HL-60/S4 (cell line): ENCODE data around the gene MUCL1.
"Not testable (repeated sequence)": the region's sequence is repeated elsewhere in the genome, so short reads cannot be mapped to it uniquely, and the experiment has no call there.

Source experiments
- in situ Hi-C: fragments of 300-500 bp; cut with MboI; formaldehyde crosslinking; loops from 2 replicates; pipeline ENCODE4 v1.14.3; 2022; ENCODE audit warnings: low sequenced_read_pairs

MUCL1 gene, protein sequence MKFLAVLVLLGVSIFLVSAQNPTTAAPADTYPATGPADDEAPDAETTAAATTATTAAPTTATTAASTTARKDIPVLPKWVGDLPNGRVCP

DNA sequence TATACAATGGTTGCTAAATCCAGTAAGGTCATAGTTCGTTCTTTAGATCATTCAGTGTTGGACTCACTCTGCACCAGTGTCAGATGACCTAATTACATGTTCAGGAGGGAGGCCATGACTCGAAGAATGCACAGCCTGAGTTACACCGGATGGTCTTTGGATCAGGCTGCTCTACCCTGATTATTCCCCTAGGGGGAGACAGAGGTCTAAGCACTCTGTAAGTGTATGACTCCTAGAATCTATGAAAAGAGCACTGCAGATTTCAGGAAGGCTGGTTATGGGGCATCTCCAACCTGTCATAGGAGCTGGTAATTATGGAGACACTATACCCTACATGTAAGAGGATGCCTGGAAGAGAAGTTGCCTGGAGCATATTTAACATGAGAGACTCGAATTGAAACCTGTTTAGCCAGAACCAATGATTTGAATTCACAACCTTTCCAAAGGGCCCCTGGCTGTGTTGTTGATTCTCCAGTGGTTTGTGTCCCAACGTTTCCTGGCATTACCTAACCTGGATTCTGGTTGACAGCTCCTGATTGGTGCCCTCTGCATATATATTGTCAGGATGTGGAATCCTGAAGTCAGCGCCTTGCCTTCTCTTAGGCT, at the start of gene MUCL1:
TSS of gene MUCL1 (plus strand) at position 584 of the 606 bp plus-strand sequence. CDS start 67 bp downstream, outside the sequence.
- in situ Hi-C loops = no loop called here

DNA sequence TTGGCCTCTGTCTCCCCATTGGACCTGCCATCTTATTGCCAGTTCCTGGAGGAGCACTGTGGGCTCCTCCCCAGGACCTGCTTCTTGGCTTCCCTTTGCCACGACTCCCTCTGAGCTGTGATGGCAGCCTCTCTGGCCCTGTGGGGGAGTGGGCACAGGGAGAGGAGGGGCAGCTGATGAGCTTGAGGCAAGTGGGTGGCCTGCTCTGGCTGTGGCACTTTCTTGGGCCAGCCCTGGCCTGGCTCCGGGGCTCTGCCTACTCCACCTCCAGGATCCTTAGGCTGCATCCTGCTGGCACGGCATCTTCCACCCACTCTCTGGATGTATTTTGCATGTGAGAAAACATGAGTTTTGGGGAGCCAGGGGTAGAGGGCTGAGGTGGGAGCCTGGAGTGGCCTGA, 32.6 kb upstream of the MUCL1 start:
- in situ Hi-C loops = no loop called here

DNA sequence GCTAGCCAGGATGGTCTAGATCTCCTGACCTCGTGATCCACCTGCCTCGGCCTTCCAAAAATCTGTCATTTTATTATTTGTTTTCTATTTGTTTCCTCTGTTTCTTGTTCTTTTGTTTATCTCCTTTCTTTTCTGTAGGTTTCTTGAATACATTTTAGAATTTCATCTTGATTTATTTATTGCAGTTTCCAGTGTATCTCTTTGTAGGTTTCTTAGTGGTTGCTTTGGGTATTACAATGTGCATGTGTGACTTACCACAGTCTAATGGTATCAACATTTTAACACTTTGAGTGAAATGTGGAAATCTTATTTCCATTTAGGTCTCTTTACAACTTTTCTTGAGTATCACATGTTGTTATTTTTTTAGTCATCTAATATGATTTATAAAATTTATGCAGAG, 29.9 kb upstream of the MUCL1 start:
- in situ Hi-C loops = no loop called here

DNA sequence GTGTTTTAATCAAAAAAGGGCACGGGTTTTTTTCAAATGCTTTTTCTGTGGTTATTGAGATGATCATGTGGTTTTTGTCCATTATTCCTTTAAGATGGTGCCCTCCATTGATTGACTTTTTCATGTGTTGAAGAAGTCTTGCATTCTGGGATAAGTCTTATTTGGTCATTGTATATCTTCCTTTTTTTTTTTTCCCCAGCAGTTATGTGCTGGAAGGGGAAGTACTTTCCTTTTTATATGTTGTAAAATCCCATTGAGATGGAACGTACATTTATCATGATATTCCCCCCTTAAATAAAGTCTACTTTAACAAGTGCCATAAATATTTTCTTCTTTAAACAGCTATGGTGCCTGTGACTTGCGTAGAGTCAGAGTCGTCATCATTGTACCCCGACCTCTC, 24.8 kb upstream of the MUCL1 start:
- in situ Hi-C loops = no loop called here

DNA sequence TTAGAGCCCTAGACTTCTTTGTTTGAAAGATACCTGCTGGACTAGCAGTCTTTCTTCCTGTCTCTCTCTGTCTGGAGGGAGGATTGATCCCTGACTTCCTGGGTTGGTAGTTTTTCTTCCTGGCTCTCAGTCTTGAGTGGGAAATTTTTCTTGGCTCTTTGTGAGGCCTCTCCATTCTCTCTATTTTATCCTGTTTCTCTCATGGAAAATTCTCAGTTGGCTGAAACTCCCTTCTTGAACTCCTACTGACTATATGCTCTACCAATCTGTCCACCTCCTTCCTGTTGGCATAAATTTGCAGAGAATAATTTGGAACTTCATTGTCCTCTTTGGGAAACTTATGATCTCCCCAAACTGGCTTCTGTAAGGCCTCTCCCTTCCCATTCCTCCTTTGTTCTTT, 24.1 kb upstream of the MUCL1 start:
- in situ Hi-C loops = no loop called here

DNA sequence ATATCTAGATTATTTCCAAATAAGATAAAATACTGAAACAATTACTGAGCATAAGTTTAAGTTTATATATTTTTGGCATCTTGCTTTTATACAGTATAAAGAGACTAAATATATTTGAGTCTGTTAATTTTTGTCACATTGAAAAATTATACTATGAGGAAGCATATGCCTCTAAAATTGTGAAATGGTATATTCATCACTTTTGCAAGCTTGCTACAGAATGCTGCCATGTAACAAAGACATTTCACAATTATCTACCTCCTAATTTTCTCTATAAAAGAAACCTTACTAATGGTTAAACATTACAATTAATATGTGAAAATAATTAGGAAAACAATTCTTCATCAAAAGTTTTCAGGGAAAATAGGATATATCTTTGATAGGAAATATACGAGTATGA, 22.7 kb upstream of the MUCL1 start:
- in situ Hi-C loops = no loop called here

DNA sequence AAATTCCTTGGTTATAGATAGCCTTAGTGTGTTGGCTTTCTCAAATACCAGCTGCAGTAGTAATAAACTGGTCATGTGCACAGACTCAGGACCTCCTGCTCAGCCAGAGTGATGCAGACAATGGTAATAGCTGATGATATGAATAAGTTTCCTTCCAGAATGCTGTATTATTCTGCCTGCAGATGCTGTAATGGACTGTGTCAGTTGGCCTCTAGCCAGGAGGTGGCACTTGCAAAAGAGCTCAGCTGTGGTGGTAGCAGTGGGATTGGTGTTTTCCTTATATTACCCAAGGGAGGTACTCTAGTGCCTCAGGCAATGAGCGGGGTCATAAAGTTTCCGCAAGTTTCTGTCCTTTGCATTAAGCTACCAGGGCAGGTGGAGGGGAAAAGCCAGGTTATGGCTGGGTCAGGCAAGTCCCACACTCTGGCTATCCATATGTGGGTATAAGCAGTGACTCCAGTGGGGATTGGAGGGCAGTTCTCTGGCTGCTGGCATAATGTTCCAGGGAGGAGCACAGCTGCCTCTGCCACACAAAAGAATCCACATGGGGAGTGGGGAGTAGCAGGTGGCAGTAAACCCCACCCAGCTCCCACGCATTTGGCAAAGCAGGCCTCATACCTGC, 14.0 kb upstream of the MUCL1 start:
- in situ Hi-C loops = no loop called here

DNA sequence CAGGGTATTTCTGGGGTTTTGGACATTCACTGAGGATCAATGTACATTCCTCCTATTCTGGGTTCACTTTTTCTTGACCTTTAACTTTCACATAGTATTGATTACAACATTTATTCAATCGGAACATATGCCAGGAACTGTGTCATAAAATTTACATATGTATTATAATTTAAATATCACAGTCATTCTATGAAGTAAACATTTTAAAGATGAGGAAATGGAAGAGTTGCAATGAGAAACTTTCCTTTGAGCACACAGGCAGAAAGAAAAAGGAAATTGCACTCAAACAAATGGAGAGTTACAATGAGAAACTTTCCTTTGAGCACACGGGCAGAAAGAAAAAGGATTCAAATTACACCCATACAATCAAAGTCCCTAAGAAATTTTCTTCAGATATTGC, 3.1 kb downstream of the MUCL1 start:
- in situ Hi-C loops = no loop called here

DNA sequence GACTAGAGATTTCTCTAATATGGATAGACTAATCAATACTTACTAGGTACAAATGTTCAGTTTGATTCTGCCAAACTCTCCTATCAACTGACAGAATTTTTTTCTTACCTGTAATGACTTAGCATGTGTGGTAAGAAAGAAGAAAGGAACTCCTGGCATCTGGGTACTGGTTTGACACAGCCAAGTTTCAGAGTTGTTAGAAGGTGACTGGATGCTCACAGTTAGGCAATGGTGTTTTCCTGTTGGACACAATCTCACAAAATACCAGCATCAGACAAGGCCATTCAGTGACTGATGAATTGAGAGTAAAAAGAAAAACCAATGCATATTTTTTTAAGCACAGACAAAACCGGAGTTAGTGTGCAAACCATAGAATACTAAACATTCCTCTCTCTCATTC, 4.2 kb downstream of the MUCL1 start:
- in situ Hi-C loops = no loop called here

DNA sequence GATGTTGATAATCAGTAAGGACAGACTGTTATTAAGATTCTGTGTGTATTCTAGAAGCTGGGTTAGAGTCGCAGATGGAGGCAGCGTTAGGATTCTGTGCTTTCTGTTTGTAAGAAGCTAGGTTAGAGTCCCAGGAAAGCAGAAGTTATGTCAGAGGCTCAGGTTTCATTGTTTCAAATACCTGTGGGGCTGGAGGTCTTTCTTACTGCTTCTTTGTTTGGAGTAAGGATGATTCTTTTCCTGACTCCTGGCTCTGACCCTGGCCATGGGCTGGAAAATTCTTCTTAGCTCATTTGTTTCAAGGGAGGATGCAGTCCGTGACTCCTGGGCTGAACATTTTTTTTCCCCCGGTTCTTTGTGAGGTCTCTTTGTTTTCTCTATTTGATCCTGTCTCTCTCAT, 5.2 kb downstream of the MUCL1 start:
- in situ Hi-C loops = no loop called here

DNA sequence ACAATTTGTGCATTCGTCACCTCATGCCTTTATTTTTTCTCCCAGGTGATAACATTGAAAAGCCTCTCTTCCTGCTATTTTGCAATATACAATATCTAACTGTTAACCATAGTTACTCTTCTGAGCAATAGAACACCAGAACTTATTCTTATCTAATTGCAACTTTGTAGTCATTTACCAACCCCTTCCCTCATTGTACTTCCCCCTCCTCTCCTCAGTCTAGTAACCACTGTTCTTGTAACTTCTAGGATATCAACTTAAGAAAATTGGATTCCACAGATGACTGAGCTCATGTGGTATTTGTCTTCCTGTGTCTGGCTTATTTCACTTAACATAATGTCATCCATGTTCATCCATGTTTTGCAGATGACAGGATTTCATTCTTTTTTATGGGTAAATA, 7.6 kb downstream of the MUCL1 start:
- in situ Hi-C loops = no loop called here

DNA sequence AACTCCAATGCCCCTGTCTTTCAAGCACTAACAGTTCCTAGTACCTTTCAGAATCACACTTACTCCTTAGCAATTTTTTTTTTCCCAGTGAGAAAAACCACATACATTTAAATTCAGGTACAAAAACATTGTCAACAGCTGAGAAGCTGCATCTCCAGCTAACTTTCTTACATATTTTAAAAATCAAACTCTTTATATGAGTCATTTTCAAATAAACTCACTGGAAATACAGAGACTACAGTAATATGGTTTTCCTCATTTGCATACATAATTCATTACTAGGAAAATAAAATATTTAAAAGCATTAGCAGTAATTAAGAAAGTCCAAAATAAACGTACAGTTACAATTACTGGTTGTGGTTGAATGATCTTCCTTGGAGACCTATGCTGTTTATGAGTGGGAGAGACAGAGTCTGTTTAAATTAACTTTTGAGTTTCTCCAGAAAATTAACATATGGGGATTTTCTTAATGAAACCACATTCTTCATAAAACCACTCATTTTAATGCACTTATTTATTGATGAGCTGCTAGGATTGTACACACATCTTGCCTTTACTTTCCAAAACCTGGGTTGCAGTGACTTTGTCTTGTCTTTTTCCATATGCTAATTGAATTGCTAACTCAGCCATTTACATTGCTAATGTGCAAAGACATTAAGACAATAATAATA, 9.8 kb downstream of the MUCL1 start:
- in situ Hi-C loops = no loop called here

DNA sequence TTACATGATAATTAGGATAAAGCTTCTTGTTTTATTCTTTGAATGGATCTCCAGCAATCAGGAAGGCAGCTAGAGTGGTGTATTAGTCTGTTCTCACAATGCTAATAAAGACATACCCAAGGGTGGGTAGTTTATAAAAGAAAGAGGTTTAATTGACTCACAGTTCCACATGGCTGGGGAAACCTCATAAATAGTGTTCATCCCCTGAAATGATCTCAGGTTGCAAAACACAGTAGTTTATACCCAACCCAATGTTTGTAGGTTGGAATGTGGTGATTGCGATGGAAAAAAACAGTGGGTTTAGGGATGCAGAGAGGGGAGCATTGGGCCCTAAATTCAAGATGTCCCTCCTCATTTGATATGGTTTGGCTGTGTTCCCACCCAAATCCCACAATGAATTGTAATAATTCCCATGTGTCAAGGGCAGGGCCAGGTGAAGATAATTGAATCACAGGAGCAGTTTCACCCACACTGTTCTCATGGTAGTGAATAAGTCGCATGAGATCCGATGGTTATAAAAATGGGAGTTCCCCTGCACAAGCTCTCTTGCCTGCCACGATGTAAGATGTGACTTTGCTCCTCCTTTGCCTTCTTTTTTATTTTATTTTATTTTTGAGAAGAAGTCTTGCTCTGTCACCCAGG, 11.5 kb downstream of the MUCL1 start:
- in situ Hi-C loops = no loop called here

DNA sequence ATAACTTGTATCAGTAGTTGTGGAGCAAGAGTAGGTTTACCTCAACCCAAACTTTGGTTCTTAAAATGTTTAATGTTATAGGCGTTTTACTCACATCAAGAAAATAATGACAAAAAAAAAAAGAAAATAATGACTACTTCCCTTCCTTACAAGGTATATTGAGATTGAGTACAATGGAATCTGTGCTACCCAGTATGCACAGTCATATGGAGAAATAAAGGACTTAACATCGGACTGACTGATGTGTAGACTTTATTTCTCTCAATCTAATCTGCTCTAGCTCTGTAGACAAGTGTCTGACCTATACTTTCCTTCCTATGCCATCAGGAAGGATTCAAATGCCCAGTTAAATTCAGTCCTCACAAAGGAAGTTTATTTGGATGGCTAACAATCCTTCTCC, 14.4 kb downstream of the MUCL1 start:
- in situ Hi-C loops = no loop called here

DNA sequence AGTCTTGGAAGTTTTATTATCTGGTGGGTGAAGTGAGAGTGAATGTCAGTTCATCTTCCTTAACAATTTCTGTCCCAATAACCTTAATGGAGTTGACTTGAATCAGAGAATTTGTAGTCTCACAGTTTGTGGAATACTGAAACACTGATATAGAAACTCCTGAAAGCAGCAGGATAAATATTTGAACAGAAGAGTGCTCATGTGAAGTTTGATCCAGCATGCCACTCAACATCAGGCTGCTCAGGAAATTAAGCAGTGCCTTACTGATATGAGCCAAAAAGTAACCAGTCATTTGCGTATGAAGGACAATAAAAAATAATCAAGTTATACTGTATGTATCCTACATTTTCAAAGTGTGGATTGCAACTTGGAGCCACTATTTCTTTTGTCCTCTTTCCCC, 15.7 kb downstream of the MUCL1 start:
- in situ Hi-C loops = no loop called here

DNA sequence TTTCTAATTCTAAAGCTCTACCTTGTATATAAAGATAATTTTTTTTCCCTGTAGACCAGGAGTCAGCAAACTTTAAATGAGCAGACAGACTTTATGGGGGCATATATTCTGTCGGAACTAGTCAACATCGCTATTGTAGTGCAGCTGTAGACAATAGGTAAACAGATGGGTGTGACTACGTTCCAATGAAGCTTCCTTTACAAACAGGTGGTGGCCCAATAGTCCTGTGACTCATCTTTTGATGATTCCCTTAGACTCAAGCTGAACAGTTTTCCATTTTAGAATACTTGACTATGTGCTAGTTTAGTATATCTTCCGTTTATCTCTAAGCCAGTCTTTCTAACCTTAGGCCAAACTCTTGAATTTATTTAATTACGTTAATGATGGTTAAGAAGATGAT, 16.3 kb downstream of the MUCL1 start:
- in situ Hi-C loops = no loop called here

DNA sequence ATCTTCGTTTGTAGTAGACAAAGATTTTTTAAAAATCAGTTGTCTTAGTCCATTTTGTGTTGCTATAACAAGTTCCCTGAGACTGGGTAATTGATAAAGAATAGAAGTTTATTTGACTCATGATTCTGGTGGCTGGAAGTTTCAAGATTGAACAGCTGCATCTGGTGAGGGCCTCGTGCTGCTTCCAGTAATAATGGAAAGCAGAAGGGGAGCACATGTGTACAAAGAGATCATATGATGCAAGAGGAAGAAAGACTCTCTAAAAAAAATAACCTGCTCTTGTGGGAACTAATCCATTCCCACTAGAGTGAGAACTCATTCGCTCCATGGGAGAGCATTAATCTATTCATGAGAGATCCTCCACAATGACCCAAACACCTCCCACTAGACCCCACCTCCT, 24.8 kb downstream of the MUCL1 start:
- in situ Hi-C loops = no loop called here

DNA sequence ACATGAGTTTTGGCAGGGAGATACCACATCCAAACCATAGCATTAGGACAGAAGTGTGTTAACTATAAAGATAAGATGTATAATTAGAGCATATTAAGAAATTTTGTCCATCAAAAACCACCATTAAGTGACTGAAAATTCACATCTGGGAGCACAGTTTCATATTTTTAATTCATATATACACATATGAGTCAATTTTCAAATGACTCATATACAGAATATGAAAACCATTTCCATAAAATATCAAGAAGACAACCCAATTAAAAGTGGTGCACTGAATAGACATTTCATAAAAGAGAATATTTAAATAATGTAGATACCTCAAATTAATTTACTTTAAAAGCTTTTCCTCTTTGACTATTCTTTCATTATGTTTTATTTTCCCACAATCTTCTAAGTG, 25.3 kb downstream of the MUCL1 start:
- in situ Hi-C loops = no loop called here

DNA sequence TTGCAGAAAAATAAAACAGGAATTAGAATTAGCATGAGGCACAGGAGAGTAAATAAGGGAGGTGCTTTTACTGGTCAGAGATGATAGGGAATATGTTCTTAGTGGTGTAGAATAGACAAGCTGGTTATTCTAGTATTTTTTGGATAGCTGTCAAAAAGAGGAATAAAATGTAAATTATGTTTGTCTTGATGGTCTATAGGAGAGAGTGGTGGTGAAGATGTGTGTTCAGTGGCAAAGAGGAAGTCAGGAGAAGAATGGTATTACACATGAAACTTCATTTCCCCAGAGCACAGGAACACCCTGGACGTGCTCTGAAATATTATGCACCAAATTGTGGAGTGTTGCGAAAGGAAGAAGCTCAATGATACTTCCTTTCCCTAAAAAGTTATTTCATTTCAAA, 27.8 kb downstream of the MUCL1 start:
- in situ Hi-C loops = no loop called here

DNA sequence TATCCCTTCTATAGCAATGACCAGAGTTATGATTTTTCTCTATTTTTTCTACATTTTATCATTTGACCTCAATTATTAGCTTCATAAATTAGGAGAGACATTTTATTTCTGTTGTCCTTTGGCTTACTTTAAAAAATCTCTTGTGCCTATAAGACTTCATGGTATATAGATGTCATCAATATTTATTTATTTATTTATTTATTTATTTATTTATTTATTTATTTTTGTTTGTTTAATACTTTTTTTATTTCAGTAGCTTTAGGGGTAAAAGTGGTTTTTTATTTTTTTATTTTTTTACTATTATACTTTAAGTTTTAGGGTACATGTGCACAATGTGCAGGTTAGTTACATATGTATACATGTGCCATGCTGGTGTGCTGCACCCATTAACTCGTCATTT, 28.3 kb downstream of the MUCL1 start:
- in situ Hi-C loops = not testable (repeated sequence)

DNA sequence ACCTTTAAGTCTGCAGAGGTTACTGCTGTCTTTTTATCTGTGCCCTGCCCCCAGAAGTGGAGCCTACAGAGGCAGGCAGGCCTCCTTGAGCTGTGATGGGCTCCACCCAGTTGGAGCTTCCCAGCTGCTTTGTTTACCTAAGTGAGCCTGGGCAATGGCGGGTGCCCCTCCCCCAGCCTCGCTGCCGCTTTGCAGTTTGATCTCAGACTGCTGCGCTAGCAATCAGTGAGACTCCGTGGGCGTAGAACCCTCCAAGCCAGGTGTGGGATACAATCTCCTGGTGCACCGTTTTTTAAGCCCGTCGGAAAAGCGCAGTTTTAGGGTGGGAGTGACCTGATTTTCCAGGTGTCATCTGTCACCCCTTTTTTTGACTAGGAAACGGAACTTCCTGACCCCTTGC, 34.1 kb downstream of the MUCL1 start:
- in situ Hi-C loops = not testable (repeated sequence)

DNA sequence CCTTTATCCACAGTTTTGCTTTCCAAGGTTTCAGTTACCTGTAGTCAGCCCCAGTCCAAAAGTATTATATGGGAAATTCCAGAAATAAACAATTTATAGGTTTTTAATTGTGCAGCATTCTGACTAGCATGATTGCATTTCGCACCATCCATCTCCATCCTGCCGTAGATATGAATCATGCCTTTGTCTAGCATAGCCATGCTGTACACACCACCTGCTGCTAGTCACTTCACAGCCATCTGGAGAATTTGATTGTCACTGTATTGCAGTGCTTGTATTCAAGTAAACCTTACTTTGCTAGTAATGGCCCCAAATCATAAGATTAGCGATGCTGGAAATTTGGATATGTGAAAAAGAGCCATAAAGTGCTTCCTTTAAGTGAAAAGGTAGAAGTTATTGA, 36.0 kb downstream of the MUCL1 start:
- in situ Hi-C loops = no loop called here
